Duodenal mucosa (tissue), 2 donors: ENCODE data around the gene DRC1.

ENCODE experiments used
- H3K27ac ChIP-seq: one replicate; pipeline ENCODE4 v1.7.0; 2013; ENCODE audit warnings: low read depth, low read length
- H3K27me3 ChIP-seq, 2 donors: one replicate each; pipeline ENCODE4 v1.7.0; 2013; ENCODE audit warnings: low read length in 2 of 2, control low read depth in 1 of 2; ENCODE audit not compliant: insufficient read depth in 2 of 2, control insufficient read depth in 1 of 2
- H3K36me3 ChIP-seq, 2 donors: one replicate each; pipeline ENCODE4 v1.7.0; 2013; ENCODE audit warnings: low read length in 2 of 2, control low read depth in 1 of 2; ENCODE audit not compliant: insufficient read depth in 2 of 2, control insufficient read depth in 1 of 2
- H3K4me1 ChIP-seq, 2 donors: one replicate each; pipeline ENCODE4 v1.7.0; 2013; ENCODE audit warnings: low read length in 2 of 2, control low read depth in 1 of 2; ENCODE audit not compliant: insufficient read depth in 2 of 2, control insufficient read depth in 1 of 2
- H3K4me3 ChIP-seq, 2 donors: one replicate each; pipeline ENCODE4 v1.7.0; 2013; ENCODE audit warnings: low read length in 2 of 2, low read depth in 1 of 2
- H3K9ac ChIP-seq, 2 donors: one replicate each; pipeline ENCODE4 v1.7.0; 2013; ENCODE audit warnings: low read length in 2 of 2, low read depth in 1 of 2
- H3K9me3 ChIP-seq, 2 donors: one replicate each; pipeline ENCODE4 v1.7.0; 2013; ENCODE audit warnings: low read length in 2 of 2, control low read depth in 1 of 2; ENCODE audit not compliant: control insufficient read depth in 1 of 2

The DRC1 gene

DNA sequence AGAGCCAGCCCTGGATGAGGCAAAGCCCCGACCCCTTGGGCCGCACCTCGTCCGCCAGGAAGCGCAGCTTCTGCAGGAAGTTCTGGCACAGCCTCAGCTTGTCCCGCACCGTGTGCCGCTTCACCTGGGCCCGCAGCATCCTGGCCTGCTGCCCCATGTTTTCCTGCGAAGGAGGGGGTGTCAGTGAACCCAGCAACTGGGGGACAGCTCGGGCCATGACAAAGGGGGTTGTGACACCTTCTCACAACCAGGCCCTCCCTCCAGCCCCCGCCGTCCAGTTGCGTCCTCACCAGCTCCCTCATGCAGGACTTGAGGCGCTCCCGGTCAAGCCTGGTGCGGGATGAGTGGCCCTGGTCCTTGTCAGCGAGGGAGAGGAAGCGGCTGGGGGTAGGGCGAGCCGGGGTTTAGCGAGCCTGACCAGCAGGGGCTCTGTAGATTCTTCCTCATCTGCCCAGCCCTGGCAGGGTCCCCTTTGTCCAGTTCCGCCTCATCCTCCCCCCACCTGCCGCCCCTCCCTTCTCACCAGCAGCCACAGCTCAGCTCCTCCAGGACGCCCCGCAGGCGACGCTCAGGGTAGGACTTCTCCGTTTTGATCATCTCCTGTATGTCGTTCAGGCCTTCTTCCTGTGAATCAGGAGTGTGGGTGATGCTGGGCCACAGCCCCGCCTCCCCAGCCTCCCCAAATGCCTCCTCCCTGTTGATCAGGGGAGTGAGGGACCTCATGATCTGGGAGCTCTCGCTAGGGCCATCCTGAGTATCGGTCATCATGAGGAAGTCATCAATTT lies 75.6 kb downstream of the DRC1 start:
- Histone ChIP-seq H3K4me1 (peaks cover 13 to 20% of the 10 kb centered on the region in 2 donors), H3K9me3 (no peaks in the 10 kb centered on the region), H3K27me3 (no peaks in the 10 kb centered on the region), H3K4me3 (no peak overlapping the region), H3K36me3 (no peaks in the 10 kb centered on the region), H3K9ac (no peak overlapping the region), H3K27ac (no peak overlapping the region)

GRCh38 chr2:26477911-26478253 lies 76.2 kb downstream of the DRC1 start, which contains the start of gene OTOF:
OTOF (minus strand) TSS chr2:26478124.
- no peaks in the 10 kb centered on the region for H3K27me3 ChIP-seq
- no peak within 1 kb of the TSS for H3K4me3 ChIP-seq

DNA sequence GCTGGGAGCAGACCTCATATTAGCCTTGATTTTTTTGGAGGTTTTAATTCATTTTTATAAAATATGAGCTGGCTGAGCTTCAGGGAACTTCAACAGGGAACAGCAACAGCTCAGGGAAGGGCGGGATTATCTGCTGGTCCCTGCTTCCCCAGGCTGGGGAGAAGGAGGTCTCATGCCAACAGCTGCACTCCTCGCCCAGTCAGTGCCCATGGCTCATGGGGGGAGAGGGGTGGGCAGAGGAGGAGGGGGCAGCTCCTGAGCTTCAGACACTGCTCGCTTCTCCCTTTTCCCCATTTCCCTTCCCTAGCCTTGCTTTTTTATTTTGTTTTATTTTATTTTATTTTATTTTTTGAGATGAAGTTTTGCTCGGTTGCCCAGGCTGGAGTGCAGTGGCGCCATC lies 76.6 kb downstream of the DRC1 start:
- Histone ChIP-seq H3K4me1 (peaks cover 13 to 24% of the 10 kb centered on the region in 2 donors), H3K9me3 (no peaks in the 10 kb centered on the region), H3K4me3 (no peak overlapping the region), H3K36me3 (no peaks in the 10 kb centered on the region), H3K9ac (no peak overlapping the region), H3K27ac (no peak overlapping the region), H3K27me3 (no peaks in the 10 kb centered on the region)

More at GRCh38 chr2:26477911-26478253, 76.2 kb downstream of the DRC1 start, which contains the start of gene OTOF:
- H3K36me3 ChIP-seq, result no peaks in the 10 kb centered on the region
- no peak within 1 kb of the TSS for H3K9ac ChIP-seq
- H3K4me1 ChIP-seq, result peaks cover 13 to 24% of the 10 kb centered on the region in 2 donors
- H3K27ac ChIP-seq, result no peak within 1 kb of the TSS
- H3K9me3 ChIP-seq, result no peaks in the 10 kb centered on the region

DNA sequence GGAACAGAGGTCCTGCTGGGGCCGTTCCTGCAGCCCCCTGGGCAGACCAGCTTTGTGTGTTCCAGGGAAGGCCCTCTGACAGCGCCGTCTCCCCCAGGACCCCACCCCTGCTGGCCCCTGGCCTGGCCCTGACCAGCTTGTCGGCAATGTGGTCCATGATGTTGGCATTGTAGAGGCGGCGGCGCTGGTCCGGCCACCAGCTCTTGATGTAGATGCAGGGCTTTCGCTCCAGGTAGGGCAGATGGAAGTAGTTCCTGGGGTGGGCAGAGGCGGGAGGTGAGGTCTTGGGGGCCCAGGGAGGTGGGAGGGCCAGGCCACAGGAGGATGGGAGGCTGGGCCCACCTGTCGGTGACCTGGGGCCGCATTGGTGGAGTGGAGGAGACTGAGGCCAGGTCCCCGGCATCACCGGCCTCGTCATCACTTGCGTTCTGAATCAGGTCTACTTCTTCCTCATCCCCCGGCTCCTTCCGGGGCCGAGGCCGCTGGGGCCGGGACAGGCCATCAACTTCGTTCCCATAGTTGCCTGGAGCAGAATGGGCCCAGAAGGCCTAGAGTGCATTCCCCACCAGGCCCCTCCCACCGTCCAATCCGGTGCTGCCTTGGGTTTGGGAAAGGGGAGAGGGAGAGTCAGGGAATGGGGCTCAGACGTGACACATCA lies 77.5 kb downstream of the DRC1 start:
- no peak overlapping the region for H3K27ac ChIP-seq
- no peak overlapping the region for H3K4me3 ChIP-seq
- no peak overlapping the region for H3K9ac ChIP-seq

GRCh38 chr2:26479789-26480565 lies 78.3 kb downstream of the DRC1 start:
- Histone ChIP-seq H3K27me3 (no peaks in the 10 kb centered on the region), H3K9me3 (no peaks in the 10 kb centered on the region), H3K4me1 (peaks cover 18 to 27% of the 10 kb centered on the region in 2 donors), H3K9ac (no peak overlapping the region), H3K36me3 (no peaks in the 10 kb centered on the region), H3K4me3 (no peak overlapping the region), H3K27ac (no peak overlapping the region)

More for the DNA sequence above, 77.5 kb downstream of the DRC1 start:
- no peaks in the 10 kb centered on the region for H3K9me3 ChIP-seq
- peaks cover 18 to 26% of the 10 kb centered on the region in 2 donors for H3K4me1 ChIP-seq
- H3K27me3 ChIP-seq, result no peaks in the 10 kb centered on the region
- no peaks in the 10 kb centered on the region for H3K36me3 ChIP-seq

- Histone ChIP-seq H3K9ac (no peak overlapping the region), H3K4me3 (no peak overlapping the region), H3K4me1 (peaks cover 18 to 27% of the 10 kb centered on the region in 2 donors), H3K27ac (no peak overlapping the region), H3K9me3 (no peaks in the 10 kb centered on the region), H3K36me3 (no peaks in the 10 kb centered on the region), H3K27me3 (no peaks in the 10 kb centered on the region)
Measured at GRCh38 chr2:26480566-26481423, 79.1 kb downstream of the DRC1 start.

DNA sequence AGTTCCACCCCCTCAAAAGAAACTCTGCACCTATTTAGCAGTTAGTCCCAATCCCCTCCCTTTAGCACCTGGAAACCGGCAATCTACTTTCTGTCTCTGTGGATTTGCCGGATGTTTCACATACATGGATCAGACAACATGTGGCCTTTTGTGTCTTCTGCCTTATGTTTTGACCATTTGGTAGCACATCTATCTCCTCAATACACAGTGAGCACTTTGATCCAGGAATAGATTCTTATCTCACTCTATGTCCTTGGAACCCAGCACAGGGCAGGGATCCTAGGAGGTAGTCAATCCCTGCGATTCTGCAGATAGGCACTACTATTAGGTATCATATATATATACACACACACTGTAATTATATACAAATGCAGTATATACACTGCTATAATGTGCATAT lies 80.0 kb downstream of the DRC1 start:
- no peak overlapping the region for H3K27ac ChIP-seq
- no peaks in the 10 kb centered on the region for H3K27me3 ChIP-seq

GRCh38 chr2:26482211-26483026 lies 80.7 kb downstream of the DRC1 start:
- Histone ChIP-seq H3K27me3 (no peaks in the 10 kb centered on the region), H3K9me3 (no peaks in the 10 kb centered on the region), H3K4me3 (no peak overlapping the region), H3K4me1 (peaks cover 18 to 27% of the 10 kb centered on the region in 2 donors), H3K9ac (no peak overlapping the region), H3K36me3 (no peaks in the 10 kb centered on the region), H3K27ac (no peak overlapping the region)

More for the DNA sequence above, 80.0 kb downstream of the DRC1 start:
- Histone ChIP-seq H3K4me1 (peaks cover 18 to 27% of the 10 kb centered on the region in 2 donors), H3K4me3 (no peak overlapping the region), H3K36me3 (no peaks in the 10 kb centered on the region), H3K9me3 (no peaks in the 10 kb centered on the region), H3K9ac (no peak overlapping the region)

- Histone ChIP-seq H3K9ac (no peak overlapping the region), H3K4me3 (no peak overlapping the region), H3K36me3 (no peaks in the 10 kb centered on the region), H3K4me1 (peaks cover 18 to 27% of the 10 kb centered on the region in 2 donors), H3K27me3 (no peaks in the 10 kb centered on the region), H3K9me3 (no peaks in the 10 kb centered on the region), H3K27ac (no peak overlapping the region)
Measured at GRCh38 chr2:26483027-26483326, 81.3 kb downstream of the DRC1 start.
